ENCODE results near the gene CASP4.
"Not testable (repeated sequence)": the region's sequence is repeated elsewhere in the genome, so short reads cannot be mapped to it uniquely, and the experiment has no call there.

Gene CASP4

DNA sequence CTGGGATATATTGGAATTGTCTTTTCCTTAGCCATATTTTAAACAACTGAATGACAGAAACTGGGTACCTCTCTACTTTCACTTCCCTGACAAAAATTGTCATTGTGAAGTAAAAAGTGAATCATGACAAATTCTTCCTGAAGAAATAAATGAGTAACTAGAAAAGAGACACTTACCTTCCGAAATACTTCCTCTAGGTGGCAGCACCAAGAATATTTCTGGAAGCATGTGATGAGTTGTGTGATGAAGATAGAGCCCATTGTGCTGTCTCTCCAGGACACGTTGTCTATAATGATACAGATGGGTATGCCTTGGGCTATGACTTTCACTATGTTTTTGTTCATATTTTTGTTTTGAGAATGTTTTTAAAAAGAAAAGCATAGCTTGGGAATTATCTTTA, 21.5 kb downstream of the CASP4 start:
- DNase-seq, result peak; percentile 44 to 55

DNA sequence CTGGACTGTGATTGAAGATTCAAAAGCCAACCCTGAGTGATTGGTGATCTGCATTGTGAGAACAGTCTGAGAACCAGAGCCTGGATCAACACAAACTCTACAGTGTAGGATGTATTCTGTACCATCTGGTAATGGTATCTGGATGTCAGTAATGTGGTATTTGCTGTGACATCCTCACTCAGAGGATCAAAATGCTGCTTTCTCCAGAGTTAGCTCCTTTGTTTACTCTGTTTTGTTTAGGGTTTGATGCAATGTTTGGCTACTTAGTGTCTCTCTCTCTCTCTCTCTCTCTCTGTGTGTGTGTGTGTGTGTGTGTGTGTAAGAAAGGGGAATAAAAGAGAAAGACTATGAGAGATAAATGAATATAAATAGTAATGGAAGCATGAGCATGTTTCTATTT, 24.3 kb downstream of the CASP4 start:
- no peak for DNase-seq

DNA sequence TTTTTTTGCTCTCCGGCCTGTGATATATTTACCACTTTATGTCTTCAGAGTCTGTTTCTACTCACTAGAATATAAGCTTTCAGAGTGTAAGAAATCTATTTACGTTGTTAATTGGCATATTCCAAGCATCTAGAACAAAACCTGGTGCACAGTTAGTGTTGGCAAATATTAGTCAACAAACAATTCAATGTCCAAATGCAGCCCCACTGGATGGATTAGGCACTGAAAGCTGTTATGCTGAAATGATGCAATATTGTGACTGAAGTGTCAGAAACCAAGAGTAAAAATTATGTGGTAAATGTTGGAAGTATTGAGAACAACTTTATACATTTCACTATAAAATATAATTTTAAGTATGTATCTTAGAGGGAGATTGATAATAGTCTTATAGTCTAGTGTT, 24.8 kb downstream of the CASP4 start:
- DNase-seq, result no peak

DNA sequence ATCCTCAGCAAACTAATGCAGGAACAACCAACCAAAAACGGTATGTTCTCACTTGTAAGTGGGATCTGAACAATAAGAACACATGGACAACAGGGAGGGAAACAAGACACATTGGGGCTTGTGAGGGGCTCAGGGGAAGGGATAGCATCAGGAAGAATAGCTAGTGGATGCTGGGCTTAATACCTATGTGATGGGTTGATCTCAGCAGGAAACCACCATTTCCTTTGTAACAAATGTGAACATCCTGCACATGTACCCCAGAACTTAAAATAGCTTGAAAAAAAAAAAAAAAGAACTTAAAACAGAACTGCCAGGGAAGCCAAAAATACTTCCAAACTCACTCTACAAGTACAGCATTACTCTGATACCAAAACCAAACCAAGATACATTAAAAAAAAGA, 33.8 kb downstream of the CASP4 start:
- no peak for DNase-seq

DNA sequence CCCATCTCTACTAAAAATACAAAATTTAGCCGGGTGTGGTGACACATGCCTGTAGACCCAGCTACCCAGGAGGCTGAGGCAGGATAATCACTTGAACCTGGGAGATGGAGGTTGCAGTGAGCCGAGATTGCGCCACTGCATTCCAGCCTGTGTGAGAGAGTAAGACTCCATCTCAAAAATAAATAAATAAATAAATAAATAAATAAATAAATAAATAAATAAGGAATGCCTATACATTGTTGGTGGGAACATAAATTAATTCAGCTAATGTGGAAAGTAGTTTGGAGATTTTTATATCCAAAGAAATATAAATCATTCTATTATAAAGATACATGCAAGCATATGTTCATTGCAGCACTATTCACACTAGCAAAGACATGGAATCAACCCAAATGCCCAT, 34.3 kb downstream of the CASP4 start:
- DNase-seq, result not testable (repeated sequence)

DNA sequence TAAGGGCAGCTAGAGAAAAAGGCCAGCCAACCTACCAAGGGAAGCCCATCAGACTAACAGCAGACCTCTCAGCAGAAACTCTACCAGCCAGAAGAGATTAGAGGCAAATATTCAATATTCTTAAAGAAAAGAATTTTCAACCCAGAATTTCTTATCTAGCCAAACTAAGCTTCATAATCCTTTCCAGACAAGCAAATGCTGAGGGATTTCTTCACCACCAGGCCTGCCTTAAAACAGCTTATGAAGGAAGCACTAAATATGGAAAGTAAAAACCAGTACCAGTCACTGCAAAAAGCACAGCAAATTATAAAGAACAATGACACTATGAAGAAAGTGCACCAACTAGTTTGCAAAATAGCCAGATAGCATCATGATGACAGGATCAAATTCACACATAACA, 39.6 kb downstream of the CASP4 start:
- DNase-seq, result no peak

DNA sequence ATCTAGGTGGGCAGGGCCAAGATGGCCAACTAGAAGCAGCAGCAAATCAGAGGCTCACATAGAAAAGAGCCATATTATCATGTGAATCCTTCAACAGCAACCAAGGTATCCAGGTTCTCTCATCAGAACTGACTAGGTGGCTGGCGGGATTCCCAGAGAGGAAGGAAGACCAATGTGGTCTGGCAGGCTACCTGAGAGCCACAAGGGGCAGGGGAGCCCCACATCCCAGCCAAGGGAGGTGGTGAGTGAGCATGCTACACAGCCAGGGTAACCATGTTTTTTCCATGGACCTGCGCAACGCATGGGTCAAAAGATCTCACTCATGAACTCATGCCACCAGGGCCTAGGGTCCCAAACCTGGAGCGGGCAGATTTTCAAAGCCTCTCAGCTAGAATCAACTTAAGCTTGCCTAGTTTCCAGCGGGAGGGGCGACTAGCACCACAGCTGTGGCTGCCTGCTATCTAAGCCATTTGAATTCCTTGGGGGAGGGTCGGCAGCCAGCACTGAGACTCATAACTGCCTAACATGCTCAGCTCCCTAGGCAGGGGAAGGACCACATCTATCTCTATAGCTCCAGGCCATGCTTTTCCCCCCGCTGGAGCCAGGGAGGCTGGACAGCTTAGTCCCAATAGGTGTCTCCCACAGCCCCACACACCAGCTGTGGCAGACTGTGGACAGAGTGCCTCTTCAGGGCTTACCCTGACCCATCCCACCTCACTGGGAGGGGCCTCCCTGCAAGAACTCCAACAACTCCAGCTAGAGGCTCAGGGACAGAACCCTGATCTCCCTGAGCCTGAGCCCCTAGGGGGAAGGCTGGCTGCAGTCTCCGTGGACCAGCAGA, 41.4 kb downstream of the CASP4 start:
- no peak for DNase-seq

DNA sequence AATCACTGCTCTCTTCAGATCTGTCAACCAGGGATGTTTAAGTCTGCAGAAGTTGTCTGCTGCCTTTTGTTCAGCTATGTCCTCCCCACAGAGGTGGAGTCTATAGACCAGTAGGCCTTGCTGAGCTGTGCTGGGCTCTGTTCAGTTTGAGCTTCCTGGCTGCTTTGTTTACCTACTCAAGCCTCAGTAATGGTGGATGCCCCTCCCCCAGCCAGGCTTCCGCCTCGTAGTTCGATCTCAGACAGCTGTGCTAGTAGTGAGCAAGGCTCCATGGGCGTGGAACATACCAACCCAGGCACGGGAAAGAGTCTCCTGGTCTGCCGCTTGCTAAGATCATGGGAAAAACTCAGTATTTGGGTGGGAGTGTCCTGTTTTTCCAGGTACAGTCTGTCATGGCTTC, 42.5 kb downstream of the CASP4 start:
- DNase-seq, result no peak

DNA sequence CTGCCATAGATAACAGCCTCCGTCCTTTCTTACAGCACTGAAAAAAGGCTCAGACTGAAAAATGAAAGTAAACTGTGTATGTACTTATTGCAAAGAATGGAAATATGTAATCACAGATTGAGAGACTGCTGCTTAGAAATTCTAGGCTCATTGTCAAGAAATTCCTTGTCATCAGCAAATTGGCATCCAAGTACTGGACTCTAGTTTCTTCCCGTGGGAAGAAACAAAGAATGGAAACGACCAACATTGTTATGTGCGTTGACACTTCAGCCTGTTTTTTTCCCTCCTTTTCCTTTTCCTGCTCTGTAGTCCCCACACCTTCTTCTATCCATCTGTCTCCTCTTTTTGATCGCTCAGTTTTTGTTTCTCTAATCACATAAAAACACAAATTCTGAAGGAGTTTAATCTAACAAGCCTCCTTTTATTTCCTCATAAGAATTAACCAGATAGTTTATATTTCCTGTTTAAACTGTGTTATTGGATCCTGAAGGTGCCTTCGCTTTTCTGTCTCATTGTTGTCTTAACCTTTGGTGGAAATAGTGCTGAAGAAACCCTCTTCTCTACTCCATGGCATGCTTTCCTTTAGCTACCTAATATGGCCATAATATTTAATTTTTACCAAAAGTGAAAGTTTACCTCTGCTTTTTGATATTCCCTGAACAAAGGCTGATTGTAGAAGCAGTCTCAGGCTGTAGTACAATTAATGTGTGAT, 50.1 kb downstream of the CASP4 start:
- no peak for DNase-seq

DNA sequence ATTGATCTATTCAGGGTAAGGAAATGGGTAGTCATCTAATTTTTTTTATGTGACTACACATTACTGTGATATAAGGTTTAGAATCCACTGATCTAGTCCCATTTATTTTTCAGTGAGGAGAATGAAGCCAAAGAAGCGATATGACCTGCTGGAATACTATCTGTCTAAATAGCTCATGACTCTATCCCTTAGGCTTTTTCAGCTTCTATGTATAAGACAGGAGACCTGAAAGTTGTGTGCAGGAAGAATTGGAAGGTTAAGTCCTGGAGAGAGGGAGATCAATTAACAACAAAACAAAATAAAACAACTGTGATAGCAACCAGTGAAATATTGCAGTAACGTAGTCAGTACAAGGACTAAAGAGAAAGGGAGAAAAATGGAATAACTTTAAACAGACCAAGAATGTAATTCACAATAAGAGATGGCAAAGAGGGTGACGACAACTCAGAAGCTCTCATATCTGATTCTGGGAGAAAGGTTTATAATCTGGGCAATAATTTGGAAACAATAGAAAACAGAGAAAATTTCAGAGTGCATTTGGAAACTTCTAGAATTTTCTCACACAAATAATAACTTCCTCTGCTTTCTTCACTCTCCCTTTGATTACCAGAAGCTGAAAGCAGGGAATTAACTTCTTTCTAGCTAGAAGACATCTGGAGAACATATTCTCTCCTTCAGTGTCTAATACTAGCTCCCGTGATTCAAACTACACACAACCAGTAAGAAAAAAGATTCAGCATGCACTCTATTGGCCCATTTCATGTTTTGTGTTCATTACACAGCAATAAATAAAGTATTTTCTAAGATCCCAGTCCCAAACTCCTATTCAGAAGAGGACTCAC, 50.9 kb downstream of the CASP4 start:
- DNase-seq, result no peak

DNA sequence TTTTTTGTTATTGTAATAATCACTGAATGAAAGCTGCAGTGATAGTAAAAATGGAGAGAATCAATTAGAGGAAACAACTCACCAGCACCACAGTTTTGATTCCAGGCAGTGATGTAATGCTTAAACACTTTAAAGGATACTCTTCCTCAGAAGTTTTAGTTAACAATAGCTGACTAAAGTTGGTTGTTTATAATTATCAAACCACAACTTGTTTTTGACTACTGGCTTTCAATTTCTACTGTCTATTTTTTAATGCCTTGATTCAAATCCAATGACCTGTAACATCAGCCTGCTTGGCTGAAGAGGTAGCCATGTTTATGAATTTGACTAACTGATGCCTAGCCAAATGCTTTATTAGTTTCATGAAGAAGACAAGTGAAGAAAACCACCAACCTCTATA, 51.9 kb downstream of the CASP4 start:
- no peak for DNase-seq

DNA sequence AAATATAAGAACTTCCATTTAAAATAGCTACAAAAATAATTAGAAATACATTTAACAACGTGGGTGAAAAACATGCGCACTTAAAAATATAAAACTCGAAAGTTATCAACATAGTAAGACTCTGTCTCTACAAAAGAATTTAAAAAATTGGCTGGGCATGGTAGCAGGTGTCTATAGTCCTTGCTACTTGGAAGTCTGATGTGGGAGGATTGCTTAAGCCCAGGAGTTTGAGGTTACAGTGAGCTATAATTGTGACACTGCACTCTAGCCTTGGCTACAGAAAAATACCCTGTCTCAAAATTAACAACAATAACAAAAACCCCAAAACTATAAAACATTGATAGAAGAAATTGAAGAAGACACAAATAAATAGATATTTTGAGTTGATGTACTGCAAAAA, 56.3 kb downstream of the CASP4 start:
- no peak for DNase-seq

DNA sequence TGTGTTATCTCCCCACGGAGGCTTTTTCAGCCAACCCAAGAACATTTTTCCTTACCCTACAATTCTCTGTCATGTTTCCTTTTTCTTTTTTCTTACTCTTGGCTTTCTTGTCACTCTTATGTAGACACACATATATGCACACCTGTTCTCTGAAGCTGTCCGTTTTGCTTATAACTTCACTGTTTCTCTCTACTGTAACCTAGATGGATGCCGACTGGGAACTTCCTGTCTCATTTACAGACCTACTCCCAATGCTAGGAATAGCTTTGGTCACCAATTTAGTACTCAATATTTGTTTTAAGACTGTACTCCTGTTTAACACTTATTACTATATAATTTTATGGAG, 60.2 kb downstream of the CASP4 start:
- DNase-seq, result no peak

DNA sequence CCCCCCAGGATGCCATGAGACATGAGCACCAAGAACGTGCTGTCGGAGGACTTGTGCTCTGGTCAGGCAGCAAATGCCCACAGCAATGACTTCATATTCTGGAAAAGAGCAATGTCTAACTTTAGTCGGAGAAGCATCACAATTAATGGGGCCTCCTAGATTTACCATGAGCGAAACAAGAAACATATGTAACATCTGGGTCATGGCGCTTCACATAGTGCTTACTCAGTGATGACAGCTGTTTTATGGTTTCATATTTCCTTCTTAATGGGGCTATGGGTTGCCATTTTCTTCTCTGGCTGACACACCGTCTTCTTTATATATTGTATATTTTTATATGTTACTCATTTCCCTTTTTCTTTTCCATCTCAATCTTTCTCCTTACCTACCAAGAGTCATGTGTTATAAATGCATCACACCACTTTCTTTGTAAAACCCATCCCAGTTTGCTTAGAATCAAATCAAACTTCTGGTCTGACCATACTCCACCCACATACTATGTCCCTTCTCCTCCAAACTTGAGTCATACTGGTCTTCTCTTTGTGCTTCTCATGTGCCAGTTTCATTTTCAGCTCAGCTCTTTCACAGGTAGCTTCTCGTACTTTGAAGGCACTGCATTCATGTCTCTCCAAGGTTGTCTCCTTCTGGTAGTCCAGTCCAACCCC, 60.7 kb downstream of the CASP4 start:
- no peak for DNase-seq

DNA sequence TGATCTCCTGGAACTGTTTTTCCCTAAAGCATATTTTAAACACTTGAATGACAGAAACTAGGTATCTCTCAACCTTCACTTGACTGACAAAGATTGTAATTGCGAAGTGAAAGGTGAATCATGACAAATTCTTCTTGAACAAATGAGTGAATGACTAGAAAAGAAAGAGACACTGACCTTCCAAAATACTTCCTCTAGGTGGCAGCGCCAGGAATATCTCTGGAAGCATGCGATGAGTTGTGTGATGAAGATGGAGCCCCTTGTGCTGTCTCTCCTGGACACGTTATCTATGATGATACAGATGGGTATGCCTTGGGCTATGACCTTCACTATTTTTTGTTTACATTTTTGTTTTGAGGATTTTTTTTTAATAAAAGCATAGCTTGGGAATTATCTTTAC, 63.1 kb downstream of the CASP4 start:
- DNase-seq, result no peak

DNA sequence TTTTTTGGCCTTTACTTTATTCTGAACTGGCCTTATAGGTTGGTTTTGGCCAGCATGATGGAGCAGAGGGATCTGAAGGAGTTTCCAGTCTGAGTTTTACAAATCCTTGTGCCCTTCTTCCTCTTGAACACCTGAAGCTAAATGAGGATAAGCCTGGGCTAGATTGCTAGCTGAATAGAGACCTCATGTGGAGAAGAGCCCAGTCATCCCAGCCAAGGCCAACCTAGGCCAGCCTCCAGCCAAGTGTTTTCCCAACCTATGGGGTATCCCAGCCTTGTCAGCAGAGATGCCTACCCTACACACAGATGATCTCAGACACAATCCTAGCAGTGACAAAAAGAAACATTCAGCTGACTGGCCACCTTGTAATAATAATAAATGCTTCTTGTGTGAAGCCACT, 69.1 kb downstream of the CASP4 start:
- DNase-seq, result no peak

DNA sequence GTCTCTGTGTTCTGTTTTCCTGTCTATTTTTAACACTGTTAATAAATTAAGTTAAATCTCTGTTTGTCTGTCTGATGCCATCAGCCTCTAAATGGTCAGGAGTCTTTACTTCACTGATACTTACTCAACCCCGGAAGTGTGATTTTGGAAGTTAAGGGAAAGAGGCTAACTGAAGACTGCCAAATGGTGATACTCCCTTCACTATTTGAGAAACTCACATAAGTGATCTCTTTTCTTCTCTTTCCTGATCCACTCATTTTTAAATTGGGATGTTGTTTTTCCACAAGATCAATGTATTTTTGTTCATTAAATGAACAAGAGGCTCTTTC, 69.7 kb downstream of the CASP4 start:
- DNase-seq, result no peak

DNA sequence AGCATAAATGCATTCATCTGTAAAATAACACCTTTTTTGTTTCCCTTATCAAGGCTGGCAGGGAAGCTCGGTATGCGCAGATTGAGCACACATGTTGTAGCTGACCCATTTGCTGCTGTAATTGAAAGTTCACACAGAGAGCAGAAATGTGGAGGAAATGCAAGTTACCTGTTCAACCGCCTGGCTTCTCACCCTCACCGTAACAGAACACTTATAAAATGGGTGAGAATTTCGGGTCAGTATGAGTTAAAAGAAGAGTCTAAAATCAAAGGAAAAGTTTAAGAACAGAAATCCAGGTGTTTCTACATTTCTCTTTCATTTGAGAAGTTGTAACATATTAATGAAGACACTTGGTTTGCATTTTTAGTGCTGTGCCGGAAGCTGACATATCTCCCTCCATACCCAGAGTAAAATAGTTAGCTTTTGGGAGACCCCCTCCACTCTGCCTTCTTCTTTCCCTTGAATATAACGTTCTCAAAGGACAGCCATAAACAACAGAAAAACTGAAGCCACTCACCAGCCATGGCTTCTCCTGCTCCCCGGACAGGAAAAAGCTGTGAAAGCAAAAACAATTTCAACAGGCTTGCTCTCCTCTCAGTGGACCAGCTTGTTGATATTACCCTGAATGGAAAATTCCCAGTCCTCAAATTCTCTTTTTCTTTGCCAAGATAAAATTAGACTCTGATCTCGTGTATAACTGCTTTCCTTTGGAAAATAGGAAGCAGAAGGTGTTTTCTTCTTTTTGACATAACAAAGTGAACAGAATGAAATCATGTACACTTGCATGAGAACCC, 70.3 kb downstream of the CASP4 start, which contains the start of gene CASP12:
Gene CASP12, minus strand, starts transcription at position 570 of the 794 bp plus-strand sequence.
- no peak for DNase-seq

DNA sequence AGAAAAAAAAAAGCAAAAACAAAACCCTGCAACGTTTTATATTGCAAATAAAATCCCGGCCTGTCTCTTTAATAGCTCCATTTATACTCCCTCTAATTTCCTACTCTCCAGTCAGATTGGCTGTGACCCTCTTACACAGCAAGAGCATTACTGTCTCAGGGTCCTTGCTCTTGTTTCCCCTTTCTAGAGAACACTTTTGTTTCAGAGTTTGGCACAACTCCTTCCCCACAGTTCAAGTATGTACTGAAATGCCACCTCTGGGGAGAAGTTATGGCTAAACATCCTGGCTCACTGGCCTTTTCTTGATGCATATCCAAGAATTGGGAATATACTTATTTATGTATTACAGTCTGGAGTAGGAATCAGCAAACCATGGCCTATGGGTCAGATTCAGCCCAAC, 72.7 kb downstream of the CASP4 start:
- DNase-seq, result no peak

DNA sequence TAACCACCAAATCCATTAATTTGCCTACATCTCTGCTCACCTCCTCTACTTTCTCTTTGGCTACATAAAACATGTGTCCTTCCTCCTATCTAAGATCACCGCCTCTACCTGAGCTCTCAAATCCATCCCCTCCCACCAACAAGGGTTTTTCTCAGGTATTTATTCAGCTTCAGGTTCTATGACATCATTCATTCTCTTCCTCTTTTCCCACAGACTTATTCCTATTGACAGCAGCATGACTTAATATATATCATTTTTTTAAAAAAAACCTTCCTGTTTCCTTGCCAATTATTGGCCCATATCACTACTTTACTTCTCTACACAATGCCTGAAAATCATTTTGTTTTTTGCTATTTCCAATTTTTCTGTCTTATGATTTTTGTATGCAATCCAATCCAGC, 74.5 kb downstream of the CASP4 start:
- DNase-seq, result no peak
